ENCODE results near the gene ZNF180. TPM values are rescaled to one million over a fixed set of nuclear protein-coding genes. Genes with fewer than 3 reads are reported as not detected.

ZNF180 gene
- total RNA-seq, 4 donors from 2014 or later, result 7.8 to 13.5 (median 8.5) TPM

GRCh38 chr19:44435441-44435840 is 64.9 kb downstream of the ZNF180 start:
- TF ChIP-seq CTCF (IDR thresholded peaks at IDR 0.05; ENCODE audit: low read depth), result no peak

GRCh38 chr19:44430956-44431355 is 69.4 kb downstream of the ZNF180 start:
- TF ChIP-seq CTCF (IDR thresholded peaks at IDR 0.05; ENCODE audit: low read depth), result no peak

Other genes with a start within 250 kb of the ZNF180 start
- gene ZNF233, start 240.6 kb downstream of the ZNF180 start, total RNA-seq, result under 1 TPM in 3 of 4 donors, not detected in 1; 0.44 to 0.68 (median 0.49) TPM
- 1 to 10 TPM; 5.1 to 7.5 (median 7.0) TPM for gene ZNF235, start 195.5 kb downstream of the ZNF180 start, total RNA-seq
- 1 to 10 TPM; 4.6 to 6.3 (median 5.2) TPM for gene ZNF112, start 143.8 kb downstream of the ZNF180 start, total RNA-seq
- 1 to 10 TPM in 3 of 4 donors, under 1 TPM in 1; 0.85 to 2.6 (median 1.7) TPM for gene ZNF285, start 98.9 kb downstream of the ZNF180 start, total RNA-seq
- 1 to 10 TPM in 3 of 4 donors, under 1 TPM in 1; 0.88 to 2.3 (median 1.4) TPM for gene ZNF229, start 52.0 kb downstream of the ZNF180 start, total RNA-seq
- not detected for gene CEACAM20, start 29.2 kb upstream of the ZNF180 start, total RNA-seq
- not detected for gene IGSF23, start 113.0 kb upstream of the ZNF180 start, total RNA-seq
- gene PVR, start 143.4 kb upstream of the ZNF180 start, total RNA-seq, result 10 to 100 TPM in 2 of 4 donors, 1 to 10 TPM in 2; 9.5 to 15.0 (median 10.4) TPM
- gene CEACAM19, start 171.0 kb upstream of the ZNF180 start, total RNA-seq, result 1 to 10 TPM in 3 of 4 donors, under 1 TPM in 1; 0.49 to 1.5 (median 1.2) TPM
- gene CEACAM16, start 198.6 kb upstream of the ZNF180 start, total RNA-seq, result not detected
- 10 to 100 TPM in 3 of 4 donors, 1 to 10 TPM in 1; 6.3 to 13.4 (median 12.9) TPM for gene BCL3, start 248.2 kb upstream of the ZNF180 start, total RNA-seq

All from subcutaneous adipose tissue (tissue), 4 donors.